PC-9 (cell line): ENCODE results near the gene CKAP2L. TPM values are rescaled to one million over a fixed set of nuclear protein-coding genes. Genes with fewer than 3 reads are reported as not detected.
"Not testable (repeated sequence)": the region's sequence is repeated elsewhere in the genome, so short reads cannot be mapped to it uniquely, and the experiment has no call there.

Experiments
- BruUV-seq: library from RNA; stranded (reverse); fragments of 400-500 nt; replicated peaks from 2 replicates; lab custom pipeline; 2021; lab: Mats Ljungman, UMichigan
- CTCF ChIA-PET: fragments of 300-600 bp; sonication (Branson Sonifier 250); formaldehyde crosslinking; loops from one replicate; lab custom pipeline; 2022; ENCODE audit warnings: antibody characterized with exemption; lab: Charles Lee
- POLR2A ChIA-PET: fragments of 300-600 bp; sonication (Branson Sonifier 250); formaldehyde crosslinking; loops from one replicate; lab custom pipeline; 2022; ENCODE audit warnings: antibody characterized with exemption; ENCODE audit not compliant: unreplicated experiment; lab: Charles Lee
- DNase-seq, 2 experiments: peaks; one replicate each; pipeline versions ENCODE4 v3.0.0 to v3.0.0-alpha.2; 2015 to 2022; ENCODE audit warnings: mixed read lengths in 1 of 2
- H2AFZ ChIP-seq: fragments of 200-600 bp; sonication (generic); 2 replicates; pipeline ENCODE4 v1.8.1; 2017; ENCODE audit warnings: antibody characterized with exemption
- H3F3A ChIP-seq: fragments of 200-600 bp; sonication (generic); 2 replicates; pipeline ENCODE4 v1.8.1; 2017; ENCODE audit warnings: antibody characterized with exemption, mild to moderate bottlenecking, low read depth; ENCODE audit not compliant: insufficient read depth
- H3K27ac ChIP-seq: fragments of 200-600 bp; sonication (generic); 2 replicates; pipeline ENCODE4 v1.6.1; 2016; ENCODE audit warnings: mixed run types
- H3K27me3 ChIP-seq: fragments of 200-600 bp; sonication (generic); 2 replicates; pipeline ENCODE4 v1.6.1; 2016; ENCODE audit warnings: low read depth, mixed run types; ENCODE audit not compliant: insufficient read depth
- H3K36me3 ChIP-seq: fragments of 200-600 bp; sonication (generic); 2 replicates; pipeline ENCODE4 v1.6.1; 2016; ENCODE audit warnings: low read depth, mixed run types
- H3K4me1 ChIP-seq: fragments of 200-600 bp; sonication (generic); replicated peaks from 2 replicates; pipeline ENCODE4 v1.6.1; 2016; ENCODE audit warnings: mixed run types; ENCODE audit not compliant: insufficient read depth
- H3K4me2 ChIP-seq: fragments of 200-600 bp; sonication (generic); 2 replicates; pipeline ENCODE4 v1.6.1; 2017; ENCODE audit warnings: mixed run types
- H3K4me3 ChIP-seq: fragments of 200-600 bp; sonication (generic); 2 replicates; pipeline ENCODE4 v1.6.1; 2016; ENCODE audit warnings: mixed run types
- H3K79me2 ChIP-seq: fragments of 200-600 bp; sonication (generic); 2 replicates; pipeline ENCODE4 v1.6.1; 2017; ENCODE audit warnings: low read depth, mixed run types
- H3K9me2 ChIP-seq: fragments of 200-600 bp; sonication (generic); 2 replicates; pipeline ENCODE4 v1.8.1; 2017; ENCODE audit warnings: mild to moderate bottlenecking; ENCODE audit not compliant: insufficient read depth
- H3K9me3 ChIP-seq: fragments of 200-600 bp; sonication (generic); 2 replicates; pipeline ENCODE4 v1.8.1; 2016; ENCODE audit warnings: low read depth; ENCODE audit not compliant: insufficient read depth
- H4K20me1 ChIP-seq: fragments of 200-600 bp; sonication (generic); 2 replicates; pipeline ENCODE4 v1.8.1; 2017; ENCODE audit not compliant: insufficient read depth
- EZH2 ChIP-seq: fragments of 200-600 bp; sonication (generic); IDR thresholded peaks from 2 replicates; pipeline ENCODE4 v1.8.0; 2017; ENCODE audit warnings: antibody characterized with exemption, low read depth
- intact Hi-C: fragments of 100-400 bp; cut with micrococcal nuclease; formaldehyde crosslinking; loops from one replicate; pipeline ENCODE4 v1.10.0; 2022; ENCODE audit not compliant: unreplicated experiment
- total RNA-seq: library from RNA; stranded (reverse); gene quantifications from 2 replicates; pipeline ENCODE4 v1.2.3, GENCODE V29; 2021
- TF ChIP-seq, protein P1 (sequence below): fragments of 200-600 bp; sonication (generic); conservative IDR thresholded peaks from 2 replicates; pipeline ENCODE4 v1.6.1; 2017; ENCODE audit warnings: mixed run types, antibody characterized with exemption, mild to moderate bottlenecking, moderate library complexity

CKAP2L gene
- total RNA-seq, 1 experiment from 2014 or later: 28.7 TPM

- no peaks in the 10 kb centered on the region for H3K27me3 ChIP-seq
- no peaks in the 10 kb centered on the region for H3K36me3 ChIP-seq
- H3K9me2 ChIP-seq: no peaks in the 10 kb centered on the region
- no peak overlapping the region for H2AFZ ChIP-seq
- no peaks in the 10 kb centered on the region for H3K9me3 ChIP-seq
- H3K79me2 ChIP-seq: no peaks in the 10 kb centered on the region
- no peak overlapping the region for H3K4me3 ChIP-seq
- ChIA-PET CTCF (no interaction called here), POLR2A (interaction anchor here (0.6 kb wide), 1 partner anchor 232 kb away, joined by 4 read pairs; no protein-coding TSS in a partner anchor)
- H3K4me2 ChIP-seq: no peak overlapping the region
- peaks cover 20% of the 10 kb centered on the region; the same call in 1 of the 2 replicates for H3F3A ChIP-seq
- peaks cover 24% of the 10 kb centered on the region for H3K4me1 ChIP-seq
- BruUV-seq: no TSS peak
- intact Hi-C loops: loop anchor here (10.0 kb wide), 2 partner anchors 447 to 667 kb away; partner anchors contain the start of genes TMEM87B and ZC3H6
- H4K20me1 ChIP-seq: no peaks in the 10 kb centered on the region
- TF ChIP-seq EZH2: no peak
- TF ChIP-seq, protein P1, sequence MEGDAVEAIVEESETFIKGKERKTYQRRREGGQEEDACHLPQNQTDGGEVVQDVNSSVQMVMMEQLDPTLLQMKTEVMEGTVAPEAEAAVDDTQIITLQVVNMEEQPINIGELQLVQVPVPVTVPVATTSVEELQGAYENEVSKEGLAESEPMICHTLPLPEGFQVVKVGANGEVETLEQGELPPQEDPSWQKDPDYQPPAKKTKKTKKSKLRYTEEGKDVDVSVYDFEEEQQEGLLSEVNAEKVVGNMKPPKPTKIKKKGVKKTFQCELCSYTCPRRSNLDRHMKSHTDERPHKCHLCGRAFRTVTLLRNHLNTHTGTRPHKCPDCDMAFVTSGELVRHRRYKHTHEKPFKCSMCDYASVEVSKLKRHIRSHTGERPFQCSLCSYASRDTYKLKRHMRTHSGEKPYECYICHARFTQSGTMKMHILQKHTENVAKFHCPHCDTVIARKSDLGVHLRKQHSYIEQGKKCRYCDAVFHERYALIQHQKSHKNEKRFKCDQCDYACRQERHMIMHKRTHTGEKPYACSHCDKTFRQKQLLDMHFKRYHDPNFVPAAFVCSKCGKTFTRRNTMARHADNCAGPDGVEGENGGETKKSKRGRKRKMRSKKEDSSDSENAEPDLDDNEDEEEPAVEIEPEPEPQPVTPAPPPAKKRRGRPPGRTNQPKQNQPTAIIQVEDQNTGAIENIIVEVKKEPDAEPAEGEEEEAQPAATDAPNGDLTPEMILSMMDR: no peak
- H3K27ac ChIP-seq: no peak overlapping the region
- no peak for DNase-seq
These were observed 42.4 kb downstream of the CKAP2L start for GRCh38 chr2:112721819-112722522.

DNA sequence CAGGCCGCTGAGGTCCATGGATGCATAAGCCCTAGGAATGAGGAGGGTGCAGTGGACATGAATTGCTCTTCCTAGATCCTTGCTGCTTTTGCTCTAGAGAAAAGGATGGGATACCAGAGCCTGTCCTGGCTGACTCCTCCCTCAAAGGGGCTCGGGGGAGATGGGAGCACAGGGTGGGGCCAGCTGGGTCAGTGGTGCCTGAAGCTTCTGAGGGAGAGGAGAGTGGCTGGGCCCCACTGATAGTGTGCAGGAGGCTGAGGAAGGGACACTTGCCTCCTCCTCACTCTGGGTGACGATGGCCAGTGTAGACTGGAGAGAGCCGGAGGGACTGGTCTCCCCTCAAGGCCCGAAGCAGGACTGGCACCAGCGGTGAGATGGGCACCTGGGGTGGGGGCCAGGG, 43.6 kb downstream of the CKAP2L start, which contains the start of gene NT5DC4:
Gene NT5DC4 (plus strand): TSS at position 236 of the 400 bp plus-strand sequence. CDS start 60 bp downstream, at position 296.
- Histone ChIP-seq H3K4me2 (no peak within 1 kb of the TSS), H3K9me3 (no peaks in the 10 kb centered on the region), H3K27me3 (no peaks in the 10 kb centered on the region), H2AFZ (no peak within 1 kb of the TSS), H3K79me2 (no peaks in the 10 kb centered on the region), H3K27ac (no peak within 1 kb of the TSS), H3K4me3 (no peak within 1 kb of the TSS), H3K4me1 (peaks cover 16% of the 10 kb centered on the region), H3K9me2 (no peaks in the 10 kb centered on the region), H3F3A (peaks cover 11% of the 10 kb centered on the region; the same call in 1 of the 2 replicates), H3K36me3 (no peaks in the 10 kb centered on the region), H4K20me1 (no peaks in the 10 kb centered on the region)
- DNase-seq: no peak
- intact Hi-C loops: loop anchor here (10.0 kb wide), 2 partner anchors 446 to 666 kb away; partner anchors contain the start of genes TMEM87B and ZC3H6
- BruUV-seq: no TSS peak
- CTCF ChIA-PET: no interaction called here
- POLR2A ChIA-PET: no interaction called here
- TF ChIP-seq, protein P1: no peak
- TF ChIP-seq EZH2: no peak

DNA sequence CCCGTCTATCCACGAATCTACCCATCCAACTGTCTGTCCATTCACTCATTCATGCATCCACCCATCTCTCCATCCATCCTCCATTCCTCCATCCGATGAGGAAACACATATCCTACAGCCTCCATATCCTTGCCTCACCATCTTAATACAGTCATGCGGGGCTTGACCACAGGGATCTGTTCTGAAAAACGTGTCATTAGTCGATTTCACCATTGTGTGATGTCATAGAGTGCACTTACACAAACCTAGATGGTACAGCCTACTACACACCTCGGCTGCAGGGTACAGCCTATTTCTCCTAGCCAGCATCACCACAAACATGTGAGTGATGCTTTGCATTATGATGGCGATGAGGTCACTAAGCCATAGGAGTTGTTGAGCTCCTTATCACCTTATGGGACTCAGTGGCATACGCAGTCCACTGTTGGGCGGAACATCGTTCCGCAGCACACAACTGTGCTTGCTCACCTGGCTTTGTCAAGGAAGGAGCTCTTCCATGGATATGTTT, 45.5 kb downstream of the CKAP2L start:
- no peak overlapping the region for H3K4me3 ChIP-seq
- peaks cover 13% of the 10 kb centered on the region for H3K4me1 ChIP-seq
- intact Hi-C loops: no loop called here
- no peak for DNase-seq
- no peak overlapping the region for H3K4me2 ChIP-seq
- POLR2A ChIA-PET: no interaction called here
- H3K79me2 ChIP-seq: no peaks in the 10 kb centered on the region
- BruUV-seq: no TSS peak
- H3F3A ChIP-seq: peaks cover 7% of the 10 kb centered on the region; the same call in 1 of the 2 replicates
- H4K20me1 ChIP-seq: no peaks in the 10 kb centered on the region
- H3K9me3 ChIP-seq: no peaks in the 10 kb centered on the region
- no peaks in the 10 kb centered on the region for H3K27me3 ChIP-seq
- no peaks in the 10 kb centered on the region for H3K36me3 ChIP-seq
- H3K27ac ChIP-seq: no peak overlapping the region
- TF ChIP-seq EZH2: no peak
- TF ChIP-seq, protein P1: no peak
- H3K9me2 ChIP-seq: no peaks in the 10 kb centered on the region
- no peak overlapping the region for H2AFZ ChIP-seq
- CTCF ChIA-PET: interaction anchor here (1.5 kb wide), 1 partner anchor 26 kb away, joined by 5 read pairs; no protein-coding TSS in a partner anchor

DNA sequence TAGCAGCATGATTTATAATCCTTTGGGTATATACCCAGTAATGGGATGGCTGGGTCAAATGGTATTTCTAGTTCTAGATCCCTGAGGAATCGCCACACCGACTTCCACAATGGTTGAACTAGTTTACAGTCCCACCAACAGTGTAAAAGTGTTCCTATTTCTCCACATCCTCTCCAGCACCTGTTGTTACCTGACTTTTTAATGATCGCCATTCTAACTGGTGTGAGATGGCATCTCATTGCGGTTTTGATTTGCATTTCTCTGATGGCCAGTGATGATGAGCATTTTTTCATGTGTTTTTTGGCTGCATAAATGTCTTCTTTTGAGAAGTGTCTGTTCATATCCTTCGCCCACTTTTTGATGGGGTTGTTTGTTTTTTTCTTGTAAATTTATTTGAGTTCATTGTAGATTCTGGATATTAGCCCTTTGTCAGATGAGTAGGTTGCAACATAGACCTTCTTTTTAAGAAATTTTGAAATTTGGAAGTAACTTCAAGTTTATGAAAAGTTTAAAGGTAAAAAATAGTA, 47.5 kb downstream of the CKAP2L start:
- H3K4me2 ChIP-seq, H4K20me1 ChIP-seq, H3K9me2 ChIP-seq, POLR2A ChIA-PET, H2AFZ ChIP-seq, H3K27me3 ChIP-seq, DNase-seq, intact Hi-C loops, H3K79me2 ChIP-seq, H3F3A ChIP-seq, H3K27ac ChIP-seq, CTCF ChIA-PET, H3K36me3 ChIP-seq, BruUV-seq, H3K9me3 ChIP-seq, H3K4me3 ChIP-seq: not testable (repeated sequence)
- peaks cover 13% of the 10 kb centered on the region for H3K4me1 ChIP-seq

DNA sequence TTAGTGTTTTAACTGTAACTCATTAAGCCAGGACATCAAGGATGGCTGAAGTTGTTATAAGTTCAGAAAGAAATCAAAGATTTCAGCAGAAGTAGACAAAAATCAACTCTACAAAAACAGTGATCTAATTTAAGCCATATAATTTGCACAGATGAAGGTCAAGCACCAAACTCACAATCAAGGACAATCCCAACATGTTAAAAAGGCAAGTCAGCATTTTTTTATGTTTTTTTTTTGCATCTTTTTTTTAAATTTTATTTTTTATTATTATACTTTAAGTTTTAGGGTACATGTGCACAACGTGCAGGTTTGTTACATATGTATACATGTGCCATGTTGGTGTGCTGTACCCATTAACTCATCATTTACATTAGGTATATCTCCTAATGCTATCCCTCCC, 48.3 kb downstream of the CKAP2L start:
- H3K79me2 ChIP-seq, H3K9me2 ChIP-seq, H3K4me3 ChIP-seq, intact Hi-C loops, H3K4me2 ChIP-seq, H3K36me3 ChIP-seq, H3K27me3 ChIP-seq, BruUV-seq, DNase-seq, H3K9me3 ChIP-seq, H2AFZ ChIP-seq, H3K27ac ChIP-seq, CTCF ChIA-PET, POLR2A ChIA-PET, H4K20me1 ChIP-seq, H3F3A ChIP-seq: not testable (repeated sequence)
- peaks cover 13% of the 10 kb centered on the region for H3K4me1 ChIP-seq
